GM12865 (cell line): ENCODE results near the gene STX18.

Experiments used
- DNase-seq: peaks from one replicate; pipeline ENCODE4 v3.0.0; 2010; ENCODE audit warnings: low read depth
- H3K4me3 ChIP-seq: 2 replicates; pipeline ENCODE4 v1.5.1; 2011; ENCODE audit warnings: mild to moderate bottlenecking, low read depth, low read length, control low read depth
- CTCF ChIP-seq: IDR thresholded peaks from 2 replicates; pipeline ENCODE4 v1.5.1; 2011; ENCODE audit warnings: low read length, control low read depth, low read depth, inconsistent platforms; ENCODE audit not compliant: insufficient read depth; ENCODE audit errors: missing control alignments

The STX18 gene

GRCh38 chr4:4541661-4542570 lies at the start of gene STX18:
Gene STX18, minus strand, starts transcription at chr4:4542048. Its CDS starts 84 bp downstream, at chr4:4541964.
- peak within 1 kb of the TSS; percentile 97 for H3K4me3 ChIP-seq
- TF ChIP-seq CTCF: no peak
- peak; percentile 95 for DNase-seq

- no peak for DNase-seq
- TF ChIP-seq CTCF: no peak
- H3K4me3 ChIP-seq: no peak overlapping the region
These were observed 49.2 kb upstream of the STX18 start for GRCh38 chr4:4591071-4591470.

- H3K4me3 ChIP-seq: no peak overlapping the region
- no peak for DNase-seq
- TF ChIP-seq CTCF: no peak
These were observed 48.7 kb upstream of the STX18 start for GRCh38 chr4:4590546-4590945.

GRCh38 chr4:4585012-4585670 lies 43.3 kb upstream of the STX18 start:
- DNase-seq: no peak
- no peak overlapping the region for H3K4me3 ChIP-seq
- no peak for TF ChIP-seq CTCF

GRCh38 chr4:4583606-4584005 lies 41.8 kb upstream of the STX18 start:
- no peak overlapping the region for H3K4me3 ChIP-seq
- DNase-seq: no peak
- no peak for TF ChIP-seq CTCF

- H3K4me3 ChIP-seq: no peak overlapping the region
- DNase-seq: no peak
- no peak for TF ChIP-seq CTCF
These were observed 40.8 kb upstream of the STX18 start for GRCh38 chr4:4582653-4583052.
